Heart left ventricle (tissue), 13 donors: ENCODE data around the gene ALK.

ENCODE experiments used
- POLR2A ChIP-seq, 2 donors: fragments of 450-650 bp; IDR thresholded peaks; one replicate each; pipeline ENCODE4 v1.6.1; 2017; ENCODE audit warnings: antibody characterized with exemption in 2 of 2, mild to moderate bottlenecking in 2 of 2, moderate library complexity in 2 of 2
- TF ChIP-seq, protein P1 (sequence below), 12 donors: fragments of 200-600 bp; sonication (generic) in 4 of 12; IDR thresholded peaks; one replicate each; pipeline versions ENCODE4 v1.5.0 to v1.8.0; 2018 to 2022; ENCODE audit warnings: antibody characterized with exemption in 12 of 12, mild to moderate bottlenecking in 5 of 12
- donor health status: ischemic (EF 13 %, LVEDD 7.1; RV severe dilation, severe dysfunction).
- donor health status: DM: no; HTN: yes; CAD: no.
- donor health status: DM: no; HTN: no; CAD: no.
- donor health status: ischemic (EF 25% LVEDD 6.9; RV normal size, moderate dysfunction).
- donor health status: ischemic (EF 25% LVEDD 5.7; RV mildly dilated, moderate dysfunction).
- donor health status: ischemic (EF 35%, LVEDD 5.7; RV mildly dilated, moderate dysfunction).
- donor health status: nonischemic (EF 11% LVEDD 7.7; RV severe dilation, severe dysfunction).
- donor health status: DM: yes; HTN: yes; CAD: no.
- donor health status: PGD.
- donor health status: ischemic (EF 29% LVEDD 5.4; RV normal size, mild dysfunction).
- donor health status: nonischemic (EF 23%, LVEDD 6.1; RV moderate dilation, normal function).

DNA sequence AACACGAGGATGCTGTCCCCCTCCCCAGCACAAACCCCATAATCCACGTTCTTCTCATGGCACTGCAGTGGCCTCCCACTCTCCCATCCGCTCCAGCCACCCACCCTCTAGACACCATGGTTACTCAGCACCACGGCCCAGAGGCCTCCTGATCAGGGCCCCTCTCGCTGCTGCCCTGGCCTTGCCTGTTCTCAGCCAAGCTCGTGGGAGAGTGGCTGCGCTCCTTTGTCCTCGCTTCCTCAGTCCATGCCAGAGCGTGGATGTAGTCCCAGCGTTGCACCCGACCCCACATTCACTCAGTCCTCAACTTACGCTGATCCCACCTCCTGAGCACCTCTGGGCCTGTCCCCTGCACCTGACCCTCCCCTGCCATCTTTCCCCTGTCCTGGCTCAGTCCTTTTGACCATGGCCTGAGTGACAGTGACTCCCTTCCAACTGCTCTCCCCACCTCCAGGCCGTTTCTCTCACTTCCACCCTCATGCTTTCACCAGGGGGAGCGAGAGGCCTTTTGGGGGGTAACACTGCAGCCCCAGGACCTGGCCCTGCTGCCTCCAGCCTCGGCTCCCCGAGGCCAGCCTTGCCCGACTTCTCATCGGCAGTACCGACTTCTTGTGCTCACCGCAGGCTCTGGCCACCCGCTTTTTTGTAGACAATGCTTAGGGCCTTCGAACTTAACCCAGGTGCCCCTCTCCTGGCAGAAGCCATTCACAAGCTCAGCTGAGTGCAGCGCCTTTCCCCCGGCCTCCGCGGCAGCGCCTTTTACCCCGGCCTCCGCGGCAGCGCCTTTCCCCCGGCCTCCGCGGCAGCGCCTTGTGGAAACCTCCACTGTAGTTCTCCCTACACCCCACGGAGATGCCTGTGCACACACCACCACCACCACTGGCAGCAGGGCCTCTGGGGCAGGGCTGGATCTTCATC, 674.7 kb downstream of the ALK start:
- TF ChIP-seq, protein P1, sequence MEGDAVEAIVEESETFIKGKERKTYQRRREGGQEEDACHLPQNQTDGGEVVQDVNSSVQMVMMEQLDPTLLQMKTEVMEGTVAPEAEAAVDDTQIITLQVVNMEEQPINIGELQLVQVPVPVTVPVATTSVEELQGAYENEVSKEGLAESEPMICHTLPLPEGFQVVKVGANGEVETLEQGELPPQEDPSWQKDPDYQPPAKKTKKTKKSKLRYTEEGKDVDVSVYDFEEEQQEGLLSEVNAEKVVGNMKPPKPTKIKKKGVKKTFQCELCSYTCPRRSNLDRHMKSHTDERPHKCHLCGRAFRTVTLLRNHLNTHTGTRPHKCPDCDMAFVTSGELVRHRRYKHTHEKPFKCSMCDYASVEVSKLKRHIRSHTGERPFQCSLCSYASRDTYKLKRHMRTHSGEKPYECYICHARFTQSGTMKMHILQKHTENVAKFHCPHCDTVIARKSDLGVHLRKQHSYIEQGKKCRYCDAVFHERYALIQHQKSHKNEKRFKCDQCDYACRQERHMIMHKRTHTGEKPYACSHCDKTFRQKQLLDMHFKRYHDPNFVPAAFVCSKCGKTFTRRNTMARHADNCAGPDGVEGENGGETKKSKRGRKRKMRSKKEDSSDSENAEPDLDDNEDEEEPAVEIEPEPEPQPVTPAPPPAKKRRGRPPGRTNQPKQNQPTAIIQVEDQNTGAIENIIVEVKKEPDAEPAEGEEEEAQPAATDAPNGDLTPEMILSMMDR (IDR thresholded peaks at IDR 0.05), result no peak
- no peak for TF ChIP-seq POLR2A (IDR thresholded peaks at IDR 0.05)
